Measurements from ENCODE around the gene PLCL1. TPM values are rescaled to one million over a fixed set of nuclear protein-coding genes. Genes with fewer than 3 reads are reported as not detected.
A peak's percentile ranks its signal among the peaks of the same experiment; 100 is the strongest.

Gene PLCL1
- total RNA-seq, 1 experiment from 2014 or later = 0.16 TPM

- peak; percentile 40 for DNase-seq (ENCODE audit: low read depth)
Measured at GRCh38 chr2:198054299-198054698, 249.9 kb downstream of the PLCL1 start.

GRCh38 chr2:198055716-198056115, 251.3 kb downstream of the PLCL1 start:
- DNase-seq (ENCODE audit: low read depth) = no peak

- no peak for DNase-seq (ENCODE audit: low read depth)
Measured at GRCh38 chr2:198056836-198057235, 252.4 kb downstream of the PLCL1 start.

DNA sequence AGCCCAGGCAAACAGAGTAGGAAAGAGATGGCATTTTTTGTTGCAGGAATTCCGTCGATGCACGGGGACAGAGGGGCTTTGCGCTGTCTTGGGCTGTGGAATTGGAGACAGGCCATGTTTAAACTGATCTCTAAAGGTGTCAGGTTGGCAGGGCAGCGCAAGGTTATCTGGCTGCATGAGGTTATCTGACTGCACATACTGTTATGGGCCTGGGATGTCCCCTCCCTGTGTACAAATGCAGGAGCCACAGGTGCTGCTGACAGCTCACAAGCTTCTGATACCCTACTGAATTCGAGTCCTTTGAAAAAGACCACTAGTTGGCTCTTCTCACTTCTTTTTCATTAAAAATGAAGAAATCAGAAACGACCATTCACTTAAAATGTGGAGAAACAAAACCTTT, 255.4 kb downstream of the PLCL1 start:
- no peak for DNase-seq (ENCODE audit: low read depth)

DNA sequence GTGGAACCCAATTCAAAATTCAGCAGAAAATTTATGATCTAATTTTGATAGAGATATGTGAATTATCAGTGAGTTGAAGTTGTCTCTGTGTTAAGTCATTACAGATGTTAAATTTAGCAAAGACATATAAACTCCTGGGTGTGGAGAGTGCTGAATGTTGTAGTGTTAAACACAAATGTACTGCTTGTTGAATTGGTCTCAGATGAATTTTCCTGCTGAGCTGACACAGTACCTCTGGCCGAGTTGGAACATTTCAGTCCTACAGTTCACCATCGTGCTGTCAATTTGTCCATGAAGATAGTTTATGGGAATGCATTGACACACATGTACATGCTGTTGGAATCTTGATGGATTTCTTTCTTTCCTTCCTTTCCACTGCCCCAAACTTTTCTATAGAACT, 255.9 kb downstream of the PLCL1 start:
- no peak for DNase-seq (ENCODE audit: low read depth)

GRCh38 chr2:198062826-198063225, 258.4 kb downstream of the PLCL1 start:
- DNase-seq (ENCODE audit: low read depth) = no peak

- no peak for DNase-seq (ENCODE audit: low read depth)
Measured at GRCh38 chr2:198063242-198063641, 258.8 kb downstream of the PLCL1 start.

DNA sequence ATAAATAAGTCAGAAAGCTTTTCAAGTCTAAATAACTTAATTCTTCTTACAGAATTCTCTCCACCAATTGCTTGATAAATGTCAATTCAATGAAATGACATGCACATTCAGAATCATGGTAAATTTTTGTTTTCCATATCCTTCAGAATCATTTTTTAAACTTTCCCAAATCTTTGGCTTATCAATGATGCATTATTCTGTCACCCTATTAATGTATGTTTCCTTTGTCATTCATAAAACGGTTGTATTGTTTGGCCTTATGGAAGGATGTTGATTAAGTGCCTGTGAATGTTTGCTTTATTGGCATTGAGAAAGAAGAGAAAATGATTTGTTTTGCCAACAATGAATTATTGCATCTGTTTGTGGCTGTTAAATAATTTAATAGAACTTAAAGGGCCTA, 260.9 kb downstream of the PLCL1 start:
- no peak for DNase-seq (ENCODE audit: low read depth)

DNA sequence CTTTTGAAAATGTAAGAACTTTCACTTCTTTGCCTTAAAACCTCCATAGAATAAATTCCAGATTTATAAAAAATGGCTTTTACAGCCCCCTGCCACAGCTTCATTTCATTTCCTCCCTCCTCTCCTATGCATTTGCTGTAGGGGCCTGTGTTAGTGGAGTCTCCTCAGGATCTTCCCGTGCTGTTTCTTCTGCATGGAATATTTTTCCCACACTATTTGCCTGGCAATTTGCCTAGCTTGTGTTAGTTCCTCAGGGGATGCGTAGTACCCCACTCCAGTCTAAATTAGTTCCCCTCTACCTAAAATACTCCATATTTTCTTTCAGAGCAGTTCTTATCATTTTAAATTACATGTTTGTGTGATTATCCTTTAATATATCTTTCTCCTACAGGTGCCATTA, 262.2 kb downstream of the PLCL1 start:
- no peak for DNase-seq (ENCODE audit: low read depth)

DNA sequence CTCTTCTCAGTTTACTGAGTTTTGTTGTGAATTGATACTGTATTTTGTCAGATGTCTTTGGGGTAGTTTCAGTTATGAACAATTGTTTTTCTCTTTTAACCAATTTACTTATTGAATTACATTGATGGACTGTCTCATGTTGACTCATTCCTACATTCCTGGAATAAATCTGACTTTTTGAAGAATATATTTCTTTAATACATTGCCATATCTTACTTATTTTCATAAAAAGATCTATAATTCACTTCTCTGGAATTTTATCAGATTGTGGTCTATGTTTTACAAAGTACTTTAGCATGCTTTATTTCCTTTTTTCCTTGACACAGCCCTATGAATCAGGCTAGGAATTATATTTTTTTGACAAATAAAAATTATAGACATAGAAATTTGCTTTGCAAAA, 268.3 kb downstream of the PLCL1 start:
- DNase-seq (ENCODE audit: low read depth) = no peak

- DNase-seq (ENCODE audit: low read depth) = no peak
Measured at GRCh38 chr2:198073253-198073652, 268.9 kb downstream of the PLCL1 start.

GRCh38 chr2:198077477-198077876, 273.1 kb downstream of the PLCL1 start:
- no peak for DNase-seq (ENCODE audit: low read depth)

GRCh38 chr2:198080879-198081765, 276.7 kb downstream of the PLCL1 start:
- no peak for DNase-seq (ENCODE audit: low read depth)

GRCh38 chr2:198084156-198084555, 279.8 kb downstream of the PLCL1 start:
- no peak for DNase-seq (ENCODE audit: low read depth)

GRCh38 chr2:198096002-198096401, 291.6 kb downstream of the PLCL1 start:
- no peak for DNase-seq (ENCODE audit: low read depth)

DNA sequence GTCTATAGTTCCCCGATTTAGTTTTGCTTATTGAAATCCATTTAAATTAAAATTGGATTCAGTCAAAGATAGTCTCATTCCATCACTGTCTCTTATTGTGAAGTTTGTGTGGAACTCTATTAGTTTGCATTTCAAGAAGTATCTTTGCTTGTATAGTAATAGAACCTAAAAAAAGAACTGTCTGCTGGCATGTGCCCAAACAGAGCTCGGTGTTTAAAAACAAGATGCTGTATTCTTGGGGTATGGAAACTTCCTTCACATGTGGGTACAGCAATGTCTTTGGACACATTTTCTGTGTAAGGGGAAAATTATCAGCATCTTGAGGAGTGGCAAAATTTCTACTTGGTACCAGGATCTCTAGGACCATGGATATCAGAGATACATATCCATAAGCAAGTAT, 292.6 kb downstream of the PLCL1 start:
- DNase-seq (ENCODE audit: low read depth) = no peak

DNA sequence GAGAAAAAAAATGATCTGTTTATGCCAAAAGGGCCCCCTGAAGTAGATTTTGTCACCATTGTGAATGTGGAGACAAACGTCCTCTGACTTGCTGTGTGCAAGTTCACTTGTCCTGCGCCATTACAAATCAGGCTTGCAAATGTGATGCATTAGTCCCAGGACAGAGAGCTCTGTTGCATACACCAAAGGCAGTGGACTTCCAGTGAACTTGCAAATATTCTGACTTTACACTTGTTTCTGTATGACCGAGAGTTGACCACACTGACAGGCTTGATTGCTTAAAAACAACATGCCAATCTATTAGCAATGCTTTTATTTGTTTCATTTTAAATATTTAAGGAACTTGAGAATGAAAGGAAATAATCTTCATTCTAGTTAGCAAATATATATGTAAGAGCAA, 293.2 kb downstream of the PLCL1 start:
- no peak for DNase-seq (ENCODE audit: low read depth)

DNA sequence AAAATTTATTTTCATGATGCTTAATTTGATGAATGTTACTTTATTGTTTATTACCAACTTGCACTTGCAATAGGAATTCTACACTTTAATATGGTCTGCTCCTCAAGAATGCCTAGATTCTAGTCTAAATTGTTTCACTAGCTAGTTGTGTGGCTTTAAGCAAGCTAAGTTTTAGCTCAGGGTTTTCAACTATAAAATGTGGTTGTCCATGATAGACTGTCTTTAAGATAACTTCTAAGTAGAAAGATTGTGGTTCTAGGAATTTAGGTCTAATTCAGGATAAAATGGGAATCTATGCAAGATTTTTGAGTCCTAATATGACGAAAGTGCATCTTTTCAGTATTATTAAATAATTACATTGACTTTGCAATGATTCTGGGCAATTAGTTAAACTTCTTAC, 294.0 kb downstream of the PLCL1 start:
- DNase-seq (ENCODE audit: low read depth) = no peak

GRCh38 chr2:198098918-198099317, 294.5 kb downstream of the PLCL1 start:
- DNase-seq (ENCODE audit: low read depth) = peak; percentile 42

DNA sequence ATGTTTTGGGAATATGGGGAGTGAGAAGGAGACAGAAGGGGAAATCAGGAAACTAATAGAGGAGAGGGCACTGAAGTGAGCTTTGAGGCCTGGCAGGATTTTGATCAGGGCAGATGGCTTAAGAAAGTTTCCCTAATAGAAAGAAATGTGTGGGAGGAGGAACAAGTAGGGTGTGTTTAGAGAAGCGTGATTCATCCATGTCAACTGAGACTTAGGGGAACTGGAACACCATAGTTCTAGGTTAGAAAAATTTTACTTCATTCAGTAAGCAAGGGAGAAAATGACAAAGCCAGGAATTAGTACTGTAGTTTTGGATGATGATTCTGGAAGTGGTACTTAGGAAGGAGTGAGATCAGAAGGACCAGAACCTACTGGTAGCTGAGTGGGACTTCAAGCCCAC, 296.0 kb downstream of the PLCL1 start:
- peak; percentile 21 for DNase-seq (ENCODE audit: low read depth)

DNA sequence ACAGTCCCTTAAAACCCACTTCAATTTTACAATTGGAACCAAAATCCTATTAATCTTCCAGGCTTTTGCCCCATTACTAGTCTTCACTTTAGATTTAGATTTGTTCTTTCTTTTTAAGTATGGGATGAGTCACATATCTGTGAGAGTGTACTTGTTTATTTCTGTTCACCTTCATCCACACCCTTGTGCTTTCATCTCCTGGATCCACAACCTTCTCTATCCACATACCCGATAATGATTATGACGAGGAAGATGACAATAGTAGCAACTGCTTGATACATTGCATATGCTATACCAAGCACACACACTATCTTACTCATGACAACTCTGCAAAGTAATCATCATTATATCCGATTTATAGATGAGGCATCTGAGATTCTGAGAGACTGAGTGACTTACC, 297.3 kb downstream of the PLCL1 start:
- DNase-seq (ENCODE audit: low read depth) = no peak

DNA sequence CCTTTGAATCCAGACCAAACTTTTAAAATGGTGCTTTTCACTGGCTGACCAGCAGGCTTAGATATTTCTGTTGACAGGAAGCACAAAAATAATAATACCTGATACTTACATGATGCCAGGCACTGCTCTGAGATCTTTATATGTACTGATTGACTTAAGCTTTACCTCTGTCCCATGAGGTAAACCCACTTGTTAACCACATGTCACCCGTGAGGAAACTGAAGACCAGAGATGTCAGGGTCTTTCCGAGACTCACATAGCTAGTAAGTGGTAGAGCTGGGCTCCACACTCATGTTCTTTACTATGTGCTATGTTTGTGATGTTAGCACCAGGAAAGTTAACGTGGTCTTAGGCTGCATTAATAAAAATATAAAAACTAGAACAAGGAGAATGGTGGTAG, 297.7 kb downstream of the PLCL1 start:
- no peak for DNase-seq (ENCODE audit: low read depth)

- DNase-seq (ENCODE audit: low read depth) = no peak
Measured at GRCh38 chr2:198102856-198103255, 298.5 kb downstream of the PLCL1 start.
